ENCODE data around the gene KRTAP27-1.

Gene KRTAP27-1

DNA sequence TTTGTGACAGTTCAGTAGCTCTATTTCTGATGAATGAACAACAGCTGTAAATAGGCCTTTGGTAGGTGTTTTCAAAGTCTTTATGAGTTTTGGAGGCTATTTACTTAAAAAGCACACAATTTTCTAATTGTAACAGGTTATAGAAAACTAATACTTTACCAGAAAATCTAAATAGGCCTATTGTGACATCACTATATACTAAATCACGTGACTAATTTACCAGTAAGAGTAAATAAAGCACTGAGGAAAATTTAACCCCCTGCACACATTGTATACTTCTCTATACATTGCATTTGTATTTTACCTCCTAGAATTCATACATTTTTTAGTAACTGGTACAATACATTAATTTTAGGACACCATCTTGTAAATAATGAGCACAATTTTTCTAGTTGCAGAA, 32.4 kb downstream of the KRTAP27-1 start:
- no peak for DNase-seq (ENCODE audit: low read depth in 4 of 4, low spot score in 1 of 4)

DNA sequence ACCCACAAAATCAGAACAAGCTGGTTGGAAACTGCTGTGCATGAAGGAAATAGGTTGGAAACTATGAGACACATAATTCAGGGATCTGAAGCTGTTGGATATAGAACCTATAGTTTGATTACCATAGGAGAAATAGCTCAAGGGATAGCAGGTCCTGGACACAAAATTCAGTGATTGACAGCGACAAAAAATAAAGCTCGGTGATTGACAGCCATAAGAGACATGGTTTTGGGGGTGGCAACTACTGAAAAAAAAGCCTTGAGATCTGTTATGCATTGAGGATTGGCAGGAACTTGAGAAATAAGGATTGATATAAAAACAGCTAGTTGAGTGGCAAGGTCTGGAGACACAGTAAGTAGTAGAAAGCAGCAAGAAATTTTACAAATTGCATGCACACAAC, 48.3 kb downstream of the KRTAP27-1 start, which contains the start of gene KRTAP25-1:
TSS of gene KRTAP25-1 (minus strand) at position 300 of the 400 bp plus-strand sequence. CDS start at position 276, 24 bp downstream.
- no peak for DNase-seq (ENCODE audit: low read depth in 4 of 4, low spot score in 1 of 4)

All from stimulated activated CD4-positive, alpha-beta T cell treated with anti-CD3 and anti-CD28 coated beads, Interleukin-1b, Interleukin-23, amount 100 ng/mL, for 24 hours (primary cell).